Progenitor cell of endocrine pancreas (in vitro differentiated cells): ENCODE data around the gene ATP13A2. TPM values are rescaled to one million over a fixed set of nuclear protein-coding genes. Genes with fewer than 3 reads are reported as not detected.
A peak's percentile ranks its signal among the peaks of the same experiment; 100 is the strongest.

Experiments
- DNase-seq: peaks from one replicate; pipeline ENCODE4 v3.0.0; 2021; ENCODE audit warnings: low spot score; ENCODE audit not compliant: unreplicated experiment
- H3K27ac Mint-ChIP-seq: 2 replicates; pipeline ENCODE4 v1.8.0; 2021; ENCODE audit warnings: mild to moderate bottlenecking, moderate library complexity, mixed read lengths
- H3K27me3 Mint-ChIP-seq: 2 replicates; pipeline ENCODE4 v1.8.0; 2021; ENCODE audit warnings: mixed read lengths
- H3K36me3 Mint-ChIP-seq: 2 replicates; pipeline ENCODE4 v1.8.0; 2022; ENCODE audit warnings: mixed read lengths; ENCODE audit not compliant: insufficient read depth
- H3K4me1 Mint-ChIP-seq: 2 replicates; pipeline ENCODE4 v1.8.0; 2021; ENCODE audit warnings: low read depth, mixed read lengths
- H3K4me3 Mint-ChIP-seq: 2 replicates; pipeline ENCODE4 v1.8.0; 2021; ENCODE audit warnings: low read depth, mild to moderate bottlenecking, moderate library complexity, mixed read lengths
- H3K9me3 Mint-ChIP-seq: 2 replicates; pipeline ENCODE4 v1.8.0; 2021; ENCODE audit warnings: low read depth, mixed read lengths
- total RNA-seq: library from RNA; stranded (reverse); gene quantifications from 2 replicates; pipeline ENCODE4 v1.2.1, GENCODE V29; 2021
- TF ChIP-seq, protein P1 (sequence below): fragments of 200-600 bp; sonication (generic); IDR thresholded peaks from one replicate; pipeline ENCODE4 v1.5.0; 2021; ENCODE audit warnings: antibody characterized with exemption, mild to moderate bottlenecking; ENCODE audit not compliant: unreplicated experiment

ATP13A2 gene
- total RNA-seq, 1 donor from 2014 or later: 65.8 TPM

GRCh38 chr1:17047924-17048323 is 36.2 kb upstream of the ATP13A2 start:
- no peak for DNase-seq
- Mint-ChIP-seq H3K27ac (no peak overlapping the region), H3K4me1 (peaks cover 8% of the 10 kb centered on the region), H3K27me3 (no peaks in the 10 kb centered on the region), H3K36me3 (peaks cover 4% of the 10 kb centered on the region), H3K9me3 (no peaks in the 10 kb centered on the region), H3K4me3 (no peak overlapping the region)
- TF ChIP-seq, protein P1, sequence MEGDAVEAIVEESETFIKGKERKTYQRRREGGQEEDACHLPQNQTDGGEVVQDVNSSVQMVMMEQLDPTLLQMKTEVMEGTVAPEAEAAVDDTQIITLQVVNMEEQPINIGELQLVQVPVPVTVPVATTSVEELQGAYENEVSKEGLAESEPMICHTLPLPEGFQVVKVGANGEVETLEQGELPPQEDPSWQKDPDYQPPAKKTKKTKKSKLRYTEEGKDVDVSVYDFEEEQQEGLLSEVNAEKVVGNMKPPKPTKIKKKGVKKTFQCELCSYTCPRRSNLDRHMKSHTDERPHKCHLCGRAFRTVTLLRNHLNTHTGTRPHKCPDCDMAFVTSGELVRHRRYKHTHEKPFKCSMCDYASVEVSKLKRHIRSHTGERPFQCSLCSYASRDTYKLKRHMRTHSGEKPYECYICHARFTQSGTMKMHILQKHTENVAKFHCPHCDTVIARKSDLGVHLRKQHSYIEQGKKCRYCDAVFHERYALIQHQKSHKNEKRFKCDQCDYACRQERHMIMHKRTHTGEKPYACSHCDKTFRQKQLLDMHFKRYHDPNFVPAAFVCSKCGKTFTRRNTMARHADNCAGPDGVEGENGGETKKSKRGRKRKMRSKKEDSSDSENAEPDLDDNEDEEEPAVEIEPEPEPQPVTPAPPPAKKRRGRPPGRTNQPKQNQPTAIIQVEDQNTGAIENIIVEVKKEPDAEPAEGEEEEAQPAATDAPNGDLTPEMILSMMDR: no peak

GRCh38 chr1:17046334-17046657 is 34.6 kb upstream of the ATP13A2 start:
- DNase-seq: no peak
- Mint-ChIP-seq H3K36me3 (peaks cover 10% of the 10 kb centered on the region), H3K4me1 (peaks cover 4% of the 10 kb centered on the region), H3K27me3 (no peaks in the 10 kb centered on the region), H3K4me3 (no peak overlapping the region), H3K9me3 (no peaks in the 10 kb centered on the region), H3K27ac (no peak overlapping the region)
- TF ChIP-seq, protein P1: no peak

DNA sequence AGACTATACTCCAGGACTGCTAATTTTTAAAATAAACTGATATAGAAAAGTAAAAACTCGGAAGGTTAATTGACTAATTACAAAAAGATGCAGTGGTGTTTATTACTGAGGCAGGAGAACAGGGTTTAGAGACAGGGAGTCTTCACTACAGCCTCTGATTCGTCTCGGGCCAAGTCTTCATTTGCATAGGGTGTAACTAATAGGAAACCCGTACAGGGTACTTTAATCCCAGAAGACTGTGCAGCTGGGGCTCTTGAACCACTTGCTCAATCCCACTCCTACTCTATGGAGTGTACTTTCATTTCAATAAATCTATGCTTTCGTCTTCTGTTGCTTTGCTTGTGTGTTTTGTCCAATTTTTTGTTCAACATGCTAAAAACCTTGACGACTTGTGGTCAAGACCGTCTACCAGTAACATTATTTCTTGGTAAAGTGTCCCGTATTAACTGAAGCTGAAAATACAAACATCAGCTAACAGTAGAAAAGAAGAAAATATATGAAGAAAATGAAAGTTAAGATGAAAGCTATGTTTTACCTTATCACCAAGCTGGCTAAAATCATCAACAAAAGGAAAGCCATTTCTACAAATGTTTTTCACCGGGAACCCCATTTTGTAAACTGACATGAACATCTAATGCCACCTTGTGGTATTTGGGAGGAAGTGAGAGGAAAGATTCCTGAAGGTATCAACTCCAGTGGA is 34.1 kb upstream of the ATP13A2 start:
- Mint-ChIP-seq H3K27me3 (no peaks in the 10 kb centered on the region), H3K36me3 (peaks cover 10% of the 10 kb centered on the region), H3K4me1 (peaks cover 2% of the 10 kb centered on the region), H3K9me3 (no peaks in the 10 kb centered on the region), H3K4me3 (no peak overlapping the region), H3K27ac (peak overlapping the region; percentile 83)
- TF ChIP-seq, protein P1: peak; percentile 75
- DNase-seq: no peak

- TF ChIP-seq, protein P1: no peak
- peaks cover 10% of the 10 kb centered on the region for H3K36me3 Mint-ChIP-seq
- peaks cover 2% of the 10 kb centered on the region for H3K4me1 Mint-ChIP-seq
- peak overlapping the region; percentile 8 for H3K27ac Mint-ChIP-seq
- no peak overlapping the region for H3K4me3 Mint-ChIP-seq
- no peaks in the 10 kb centered on the region for H3K9me3 Mint-ChIP-seq
- DNase-seq: no peak
- no peaks in the 10 kb centered on the region for H3K27me3 Mint-ChIP-seq
These were observed 33.4 kb upstream of the ATP13A2 start for GRCh38 chr1:17045150-17045549.

- no peaks in the 10 kb centered on the region for H3K9me3 Mint-ChIP-seq
- TF ChIP-seq, protein P1: no peak
- H3K36me3 Mint-ChIP-seq: peaks cover 11% of the 10 kb centered on the region
- H3K4me3 Mint-ChIP-seq: no peak overlapping the region
- H3K27ac Mint-ChIP-seq: no peak overlapping the region
- no peaks in the 10 kb centered on the region for H3K27me3 Mint-ChIP-seq
- DNase-seq: no peak
- peaks cover 2% of the 10 kb centered on the region for H3K4me1 Mint-ChIP-seq
These were observed 31.9 kb upstream of the ATP13A2 start for GRCh38 chr1:17043676-17044075.
